Esophagus muscularis mucosa (tissue), 4 donors: ENCODE results near the gene RAB22A. TPM values are rescaled to one million over a fixed set of nuclear protein-coding genes. Genes with fewer than 3 reads are reported as not detected.

Source experiments
- DNase-seq: peaks from one replicate; pipeline ENCODE4 v3.0.0-alpha.2; 2017; ENCODE audit errors: extremely low spot score
- H3K27ac ChIP-seq, 4 donors: fragments of 200-600 bp; sonication (generic); replicated peaks in 1 of 4; 1 replicate in 3 of 4; 2 replicates in 1 of 4; pipeline ENCODE4 v1.5.1; 2016 to 2019; ENCODE audit warnings: mild to moderate bottlenecking in 1 of 4
- H3K27me3 ChIP-seq, 4 donors: fragments of 200-600 bp; sonication (generic); one replicate each; pipeline versions ENCODE4 v1.5.1 to v1.6.0; 2016 to 2019
- H3K36me3 ChIP-seq, 4 donors: fragments of 200-600 bp; sonication (generic); one replicate each; pipeline ENCODE4 v1.5.1; 2016 to 2019
- H3K4me1 ChIP-seq, 4 donors: fragments of 200-600 bp; sonication (generic); one replicate each; pipeline ENCODE4 v1.5.1; 2016 to 2019
- H3K4me3 ChIP-seq, 4 donors: fragments of 200-600 bp; sonication (generic); 1 replicate in 2 of 4; 2 replicates in 2 of 4; pipeline ENCODE4 v1.5.1; 2016 to 2019; ENCODE audit warnings: mild to moderate bottlenecking in 4 of 4, moderate library complexity in 1 of 4
- H3K9me3 ChIP-seq, 4 donors: fragments of 200-600 bp; sonication (generic); 1 replicate in 3 of 4; 2 replicates in 1 of 4; pipeline ENCODE4 v1.5.1; 2016 to 2019
- EP300 ChIP-seq: sonication (generic); formaldehyde crosslinking; IDR thresholded peaks from one replicate; pipeline ENCODE4 v1.6.1; 2017; ENCODE audit warnings: antibody characterized with exemption
- POLR2A ChIP-seq: fragments of 450-650 bp; IDR thresholded peaks from one replicate; pipeline ENCODE4 v1.6.1; 2017; ENCODE audit warnings: antibody characterized with exemption, moderate library complexity, mild to moderate bottlenecking, low read depth
- POLR2AphosphoS5 ChIP-seq, 2 donors: sonication (generic); formaldehyde crosslinking; IDR thresholded peaks; one replicate each; pipeline ENCODE4 v1.6.1; 2017; ENCODE audit warnings: antibody characterized with exemption in 2 of 2
- WGBS: methylation state at CpG from one replicate; pipeline ENCODE4 v1.1.5; 2018; 5-methylcytosine and 5-hydroxymethylcytosine counted together
- intact Hi-C: fragments of 100-400 bp; cut with DNase I; formaldehyde crosslinking; loops from one replicate; pipeline ENCODE4 v1.15.1; 2023
- total RNA-seq, 4 donors: library from RNA; depleted of rRNA; stranded (reverse); fragments of >200 nt; gene quantifications; one replicate each; pipeline versions ENCODE4 v1.1.0 to v1.2.1, GENCODE V29; 2016
- TF ChIP-seq, protein P1 (sequence below), 3 experiments: fragments of 200-600 bp in 2 of 3; fragments of 450-650 bp in 1 of 3; sonication (generic) in 2 of 3; IDR thresholded peaks; one replicate each; pipeline ENCODE4 v1.5.1; 2017 to 2019; ENCODE audit warnings: antibody characterized with exemption in 3 of 3, mild to moderate bottlenecking in 2 of 3, moderate library complexity in 1 of 3

The RAB22A gene
- total RNA-seq, 4 donors from 2014 or later, result 17.9 to 24.0 (median 20.4) TPM

DNA sequence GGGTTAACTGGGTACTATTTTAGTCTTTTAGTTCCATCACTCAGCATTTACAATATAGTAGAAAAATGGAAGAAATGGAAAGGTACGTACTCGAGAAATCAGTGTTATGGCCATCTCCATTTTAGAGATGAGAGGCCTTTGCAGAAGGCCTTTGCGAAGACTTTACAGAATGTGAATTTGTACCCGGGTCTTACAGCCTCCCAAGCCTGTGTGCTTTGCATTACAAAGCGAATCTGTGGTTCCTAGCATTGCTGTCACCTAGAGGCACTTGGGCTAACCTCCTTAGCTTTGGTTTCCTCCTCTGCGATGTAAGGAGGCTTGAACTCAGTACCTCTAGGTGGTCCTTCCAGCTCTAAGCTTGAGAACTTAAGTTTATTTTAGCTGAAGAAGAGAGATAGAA is 90.4 kb downstream of the RAB22A start:
- intact Hi-C loops, result no loop called here
- TF ChIP-seq POLR2AphosphoS5 (IDR thresholded peaks at IDR 0.05) (no peak), POLR2A (no peak), EP300 (no peak)
- TF ChIP-seq, protein P1, sequence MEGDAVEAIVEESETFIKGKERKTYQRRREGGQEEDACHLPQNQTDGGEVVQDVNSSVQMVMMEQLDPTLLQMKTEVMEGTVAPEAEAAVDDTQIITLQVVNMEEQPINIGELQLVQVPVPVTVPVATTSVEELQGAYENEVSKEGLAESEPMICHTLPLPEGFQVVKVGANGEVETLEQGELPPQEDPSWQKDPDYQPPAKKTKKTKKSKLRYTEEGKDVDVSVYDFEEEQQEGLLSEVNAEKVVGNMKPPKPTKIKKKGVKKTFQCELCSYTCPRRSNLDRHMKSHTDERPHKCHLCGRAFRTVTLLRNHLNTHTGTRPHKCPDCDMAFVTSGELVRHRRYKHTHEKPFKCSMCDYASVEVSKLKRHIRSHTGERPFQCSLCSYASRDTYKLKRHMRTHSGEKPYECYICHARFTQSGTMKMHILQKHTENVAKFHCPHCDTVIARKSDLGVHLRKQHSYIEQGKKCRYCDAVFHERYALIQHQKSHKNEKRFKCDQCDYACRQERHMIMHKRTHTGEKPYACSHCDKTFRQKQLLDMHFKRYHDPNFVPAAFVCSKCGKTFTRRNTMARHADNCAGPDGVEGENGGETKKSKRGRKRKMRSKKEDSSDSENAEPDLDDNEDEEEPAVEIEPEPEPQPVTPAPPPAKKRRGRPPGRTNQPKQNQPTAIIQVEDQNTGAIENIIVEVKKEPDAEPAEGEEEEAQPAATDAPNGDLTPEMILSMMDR (IDR thresholded peaks at IDR 0.05), result no peak
- Histone ChIP-seq H3K9me3 (no peaks in the 10 kb centered on the region), H3K27me3 (no peaks in the 10 kb centered on the region), H3K27ac (no peak overlapping the region), H3K36me3 (no peaks in the 10 kb centered on the region), H3K4me3 (no peak overlapping the region), H3K4me1 (peaks cover 21 to 78% (median 72%) of the 10 kb centered on the region in 4 donors)
- DNase-seq, result no peak
- WGBS, result 91% methylated on average over 6 of the region's 6 CpGs

DNA sequence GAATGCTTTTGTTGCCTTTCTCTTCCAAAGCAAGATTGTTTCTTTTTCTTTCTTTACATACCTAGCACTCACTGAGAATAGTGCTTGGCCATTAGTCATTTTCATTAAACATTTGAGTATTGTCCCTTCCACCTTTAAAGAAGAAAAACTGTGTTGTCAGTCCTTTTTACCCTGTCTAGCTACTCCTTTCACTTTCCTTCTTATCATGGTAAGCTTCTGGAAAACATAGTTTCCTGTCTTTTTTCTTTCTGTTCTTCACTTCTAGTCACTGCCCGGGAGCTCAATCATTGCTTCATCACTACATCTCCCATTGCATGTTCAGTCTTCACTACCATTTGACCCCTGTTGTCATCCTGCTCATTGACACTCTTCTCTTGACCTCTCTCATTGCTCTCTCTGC is 91.6 kb downstream of the RAB22A start:
- no peaks in the 10 kb centered on the region for H3K27me3 ChIP-seq
- peaks cover 29 to 85% (median 72%) of the 10 kb centered on the region in 4 donors for H3K4me1 ChIP-seq
- H3K27ac ChIP-seq, result no peak overlapping the region
- H3K9me3 ChIP-seq, result no peaks in the 10 kb centered on the region
- DNase-seq, result no peak
- TF ChIP-seq, protein P1 (IDR thresholded peaks at IDR 0.05), result no peak
- TF ChIP-seq POLR2AphosphoS5 (IDR thresholded peaks at IDR 0.05) (no peak), EP300 (no peak), POLR2A (no peak)
- WGBS, result 86% methylated on average over 1 of the region's 1 CpG
- H3K4me3 ChIP-seq, result no peak overlapping the region
- H3K36me3 ChIP-seq, result no peaks in the 10 kb centered on the region
- intact Hi-C loops, result no loop called here

DNA sequence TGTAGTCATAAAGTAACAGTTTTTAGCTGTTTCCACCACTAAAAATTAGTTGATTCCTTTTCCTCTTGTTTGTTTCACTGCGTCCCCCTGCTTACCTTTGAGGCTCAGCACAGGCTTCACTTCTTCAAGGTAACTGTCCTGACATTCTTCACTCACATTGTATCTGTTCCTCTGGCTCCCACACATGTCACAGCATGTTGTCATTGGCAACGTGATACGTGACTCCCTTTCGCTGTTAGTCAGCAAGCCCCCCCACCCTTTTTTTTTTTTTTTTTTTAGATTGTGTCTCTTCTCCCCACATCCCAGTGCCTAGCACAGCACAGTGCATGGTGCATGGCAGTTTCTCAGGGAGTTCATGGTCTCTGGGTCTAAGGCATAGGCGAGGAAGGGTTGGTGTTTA is 92.8 kb downstream of the RAB22A start:
- no peak for DNase-seq
- TF ChIP-seq EP300 (no peak), POLR2AphosphoS5 (IDR thresholded peaks at IDR 0.05) (no peak), POLR2A (no peak)
- TF ChIP-seq, protein P1 (IDR thresholded peaks at IDR 0.05), result no peak
- intact Hi-C loops, result no loop called here
- WGBS, result 88% methylated on average over 5 of the region's 5 CpGs
- H3K27me3 ChIP-seq, result no peaks in the 10 kb centered on the region
- no peak overlapping the region for H3K27ac ChIP-seq
- no peaks in the 10 kb centered on the region for H3K36me3 ChIP-seq
- no peak overlapping the region for H3K4me3 ChIP-seq
- H3K9me3 ChIP-seq, result no peaks in the 10 kb centered on the region
- peaks cover 37 to 91% (median 78%) of the 10 kb centered on the region in 4 donors for H3K4me1 ChIP-seq

DNA sequence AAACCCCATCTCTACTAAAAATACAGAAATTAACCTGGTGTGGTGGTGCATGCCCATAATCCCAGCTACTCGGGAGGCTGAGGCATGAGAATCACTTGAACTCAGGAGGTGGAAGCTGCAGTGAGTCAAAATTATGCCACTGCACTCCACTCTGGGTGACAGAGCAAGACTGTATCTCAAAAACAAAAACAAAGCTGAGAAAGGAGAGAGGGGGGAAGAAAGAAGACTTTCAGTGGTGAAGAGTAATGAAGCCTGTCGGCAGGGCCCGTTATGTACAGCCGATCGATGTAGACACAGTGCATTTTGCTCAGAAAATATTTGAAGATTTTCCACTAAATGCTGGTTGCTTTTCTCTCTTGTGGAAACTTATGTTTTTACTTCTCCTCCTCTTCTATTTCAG is 93.3 kb downstream of the RAB22A start:
- intact Hi-C loops, result no loop called here

More for the DNA sequence above, 93.3 kb downstream of the RAB22A start:
- no peak overlapping the region for H3K27ac ChIP-seq
- no peaks in the 10 kb centered on the region for H3K27me3 ChIP-seq
- no peak for TF ChIP-seq POLR2AphosphoS5 (IDR thresholded peaks at IDR 0.05)
- no peak for TF ChIP-seq POLR2A
- TF ChIP-seq, protein P1 (IDR thresholded peaks at IDR 0.05), result no peak
- no peak for TF ChIP-seq EP300
- 96% methylated on average over 5 of the region's 5 CpGs for whole genome bisulfite sequencing
- no peaks in the 10 kb centered on the region for H3K9me3 ChIP-seq
- peaks cover 37 to 93% (median 81%) of the 10 kb centered on the region in 4 donors for H3K4me1 ChIP-seq
- no peaks in the 10 kb centered on the region for H3K36me3 ChIP-seq
- DNase-seq, result no peak
- no peak overlapping the region for H3K4me3 ChIP-seq
